COLO829 (cell line): ENCODE results near the gene CKAP5.

Source experiments
- DNase-seq: peaks from one replicate; pipeline ENCODE4 v3.0.0; 2012; ENCODE audit warnings: low spot score

Gene CKAP5

GRCh38 chr11:46766656-46767055 lies 79.4 kb downstream of the CKAP5 start:
- DNase-seq: no peak

- no peak for DNase-seq
These were observed 83.8 kb downstream of the CKAP5 start for GRCh38 chr11:46762248-46762647.

- DNase-seq: no peak
These were observed 84.3 kb downstream of the CKAP5 start for GRCh38 chr11:46761807-46762206.

- DNase-seq: no peak
These were observed 85.5 kb downstream of the CKAP5 start for GRCh38 chr11:46760429-46761128.

GRCh38 chr11:46759196-46759595 lies 86.9 kb downstream of the CKAP5 start:
- no peak for DNase-seq

- DNase-seq: no peak
These were observed 90.1 kb downstream of the CKAP5 start for GRCh38 chr11:46755962-46756361.

GRCh38 chr11:46747150-46747549 lies 98.9 kb downstream of the CKAP5 start:
- no peak for DNase-seq

GRCh38 chr11:46745995-46746394 lies 100.1 kb downstream of the CKAP5 start:
- DNase-seq: no peak

GRCh38 chr11:46745328-46745727 lies 100.8 kb downstream of the CKAP5 start:
- no peak for DNase-seq

- DNase-seq: no peak
These were observed 102.3 kb downstream of the CKAP5 start for GRCh38 chr11:46743693-46744339.

- DNase-seq: no peak
These were observed 103.0 kb downstream of the CKAP5 start for GRCh38 chr11:46743043-46743442.

- no peak for DNase-seq
These were observed 104.2 kb downstream of the CKAP5 start for GRCh38 chr11:46741600-46742484.

GRCh38 chr11:46738887-46739286 lies 107.2 kb downstream of the CKAP5 start:
- no peak for DNase-seq

- DNase-seq: no peak
These were observed 108.4 kb downstream of the CKAP5 start for GRCh38 chr11:46737699-46738098.

- DNase-seq: no peak
These were observed 109.5 kb downstream of the CKAP5 start for GRCh38 chr11:46736615-46737014.

GRCh38 chr11:46736146-46736545 lies 109.9 kb downstream of the CKAP5 start:
- DNase-seq: no peak

- DNase-seq: no peak
These were observed 112.8 kb downstream of the CKAP5 start for GRCh38 chr11:46733234-46733633.

GRCh38 chr11:46731545-46731944 lies 114.5 kb downstream of the CKAP5 start:
- no peak for DNase-seq

GRCh38 chr11:46729110-46730027 lies 116.7 kb downstream of the CKAP5 start:
- DNase-seq: no peak

- no peak for DNase-seq
These were observed 117.4 kb downstream of the CKAP5 start for GRCh38 chr11:46728659-46729040.

- DNase-seq: no peak
These were observed 118.0 kb downstream of the CKAP5 start for GRCh38 chr11:46727952-46728658.
